PFSK-1 (cell line): ENCODE measurements around the gene DTWD2.

ENCODE experiments used
- FOXP2 ChIP-seq: optimal IDR thresholded peaks from 2 replicates; pipeline ENCODE3; 2011; ENCODE audit warnings: borderline replicate concordance, control low read depth, inconsistent platforms; ENCODE audit not compliant: insufficient read depth; ENCODE audit errors: extremely low read length, extremely low read depth
- POLR2AphosphoS5 ChIP-seq: IDR thresholded peaks from 2 replicates; pipeline ENCODE4 v1.6.1; 2012; ENCODE audit warnings: low read depth, mild to moderate bottlenecking, control low read depth, low read length, moderate library complexity
- REST ChIP-seq, 2 experiments: IDR thresholded peaks; 2 replicates each; pipeline versions ENCODE4 v1.6.1 to v1.8.0; 2011 to 2012; ENCODE audit warnings: low read depth in 2 of 2, low read length in 2 of 2, control low read depth in 1 of 2, inconsistent platforms in 1 of 2, mild to moderate bottlenecking in 1 of 2, moderate library complexity in 1 of 2; ENCODE audit not compliant: insufficient read depth in 1 of 2
- SIN3A ChIP-seq: IDR thresholded peaks from 2 replicates; pipeline ENCODE4 v1.6.1; 2012; ENCODE audit warnings: mild to moderate bottlenecking, low read length, moderate library complexity, borderline replicate concordance; ENCODE audit not compliant: insufficient read depth
- TAF1 ChIP-seq: IDR thresholded peaks from 2 replicates; pipeline ENCODE4 v1.6.1; 2012; ENCODE audit warnings: low read length, control low read depth, borderline replicate concordance; ENCODE audit not compliant: insufficient read depth

- TF ChIP-seq REST (IDR thresholded peaks at IDR 0.05; ENCODE audit: insufficient read depth in 1 of 2, low read depth in 2 of 2, low read length in 2 of 2) = no peak
- TF ChIP-seq TAF1 = no peak
- TF ChIP-seq POLR2AphosphoS5 = no peak
- no peak for TF ChIP-seq SIN3A
- no peak for TF ChIP-seq FOXP2
Measured at GRCh38 chr5:118891252-118891651, 97.1 kb downstream of the DTWD2 start.
